KMS-11 (cell line): ENCODE results near the gene PRKCE.

Experiments
- H2AFZ ChIP-seq: fragments of 200-600 bp; sonication (generic); 2 replicates; pipeline ENCODE4 v1.6.1; 2016; ENCODE audit warnings: antibody characterized with exemption, mixed run types, low read depth
- H3K27ac ChIP-seq: fragments of 200-600 bp; sonication (generic); 2 replicates; pipeline ENCODE4 v1.6.1; 2016; ENCODE audit warnings: mild to moderate bottlenecking, mixed run types
- H3K27me3 ChIP-seq: fragments of 200-600 bp; sonication (generic); 2 replicates; pipeline ENCODE4 v1.6.1; 2017; ENCODE audit warnings: mild to moderate bottlenecking, low read depth, mixed run types, moderate library complexity; ENCODE audit not compliant: insufficient read depth
- H3K36me3 ChIP-seq: fragments of 200-600 bp; sonication (generic); 2 replicates; pipeline ENCODE4 v1.6.1; 2017; ENCODE audit warnings: mild to moderate bottlenecking, mixed run types; ENCODE audit not compliant: insufficient read depth
- H3K4me1 ChIP-seq: fragments of 200-600 bp; sonication (generic); 2 replicates; pipeline ENCODE4 v1.6.1; 2016; ENCODE audit warnings: mild to moderate bottlenecking, low read depth, mixed run types; ENCODE audit not compliant: poor library complexity, severe bottlenecking
- H3K4me2 ChIP-seq: fragments of 200-600 bp; sonication (generic); 2 replicates; pipeline ENCODE4 v1.7.0; 2016; ENCODE audit warnings: mild to moderate bottlenecking, mixed run types
- H3K4me3 ChIP-seq: fragments of 200-600 bp; sonication (generic); IDR thresholded peaks from 2 replicates; pipeline ENCODE4 v1.6.1; 2017; ENCODE audit warnings: low read depth, low read length, mixed read lengths; ENCODE audit not compliant: insufficient read depth
- H3K79me2 ChIP-seq: fragments of 200-600 bp; sonication (generic); 2 replicates; pipeline ENCODE4 v1.6.1; 2016; ENCODE audit warnings: low read depth, mixed run types; ENCODE audit not compliant: insufficient read depth
- H3K9ac ChIP-seq: fragments of 200-600 bp; sonication (generic); 2 replicates; pipeline ENCODE4 v1.6.1; 2016; ENCODE audit warnings: mild to moderate bottlenecking, mixed run types
- H4K20me1 ChIP-seq: fragments of 200-600 bp; sonication (generic); 2 replicates; pipeline ENCODE4 v1.6.1; 2016; ENCODE audit warnings: mild to moderate bottlenecking, mixed run types; ENCODE audit not compliant: insufficient read depth
- TF ChIP-seq, protein P1 (sequence below): fragments of 200-600 bp; sonication (generic); conservative IDR thresholded peaks from 2 replicates; pipeline ENCODE4 v1.6.1; 2017; ENCODE audit warnings: low read depth, mild to moderate bottlenecking, antibody characterized with exemption, low read length, moderate library complexity, mixed read lengths

Gene PRKCE

DNA sequence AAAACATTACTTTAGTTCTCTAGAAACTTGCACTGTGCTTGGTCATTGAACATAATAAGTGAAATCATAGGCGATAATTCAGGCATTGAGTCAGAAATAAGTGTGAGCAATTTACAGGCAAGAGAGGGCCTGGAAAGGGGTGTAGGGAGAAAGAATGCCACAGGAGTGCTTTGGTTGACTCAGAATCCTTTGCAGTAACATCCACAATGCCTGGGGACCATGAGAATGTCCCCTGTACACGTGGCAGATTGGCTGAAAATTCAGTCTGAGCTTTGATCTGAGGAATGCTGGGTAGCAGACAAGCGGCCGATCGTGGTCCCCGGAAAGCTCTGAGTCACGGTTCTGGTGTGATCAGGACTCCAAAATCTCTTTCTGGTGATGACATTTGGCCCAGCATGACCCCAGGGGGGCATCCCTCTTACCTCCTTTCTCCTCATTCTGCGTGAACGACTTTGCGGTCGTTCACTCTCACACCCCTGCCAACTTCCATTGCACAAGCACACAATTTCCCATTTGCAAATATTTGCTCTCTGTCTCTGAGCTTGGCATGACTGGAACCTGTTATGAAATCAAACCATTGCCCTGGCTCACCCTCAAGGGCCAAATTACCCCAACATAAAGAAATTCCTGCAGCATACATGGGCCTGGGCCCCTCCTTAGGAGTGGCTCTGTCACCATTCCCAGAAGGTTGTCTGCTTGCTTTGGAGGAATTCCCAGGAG lies 340.7 kb downstream of the PRKCE start:
- no peaks in the 10 kb centered on the region for H3K36me3 ChIP-seq
- H4K20me1 ChIP-seq, result no peaks in the 10 kb centered on the region
- no peak overlapping the region for H3K4me3 ChIP-seq
- TF ChIP-seq, protein P1, sequence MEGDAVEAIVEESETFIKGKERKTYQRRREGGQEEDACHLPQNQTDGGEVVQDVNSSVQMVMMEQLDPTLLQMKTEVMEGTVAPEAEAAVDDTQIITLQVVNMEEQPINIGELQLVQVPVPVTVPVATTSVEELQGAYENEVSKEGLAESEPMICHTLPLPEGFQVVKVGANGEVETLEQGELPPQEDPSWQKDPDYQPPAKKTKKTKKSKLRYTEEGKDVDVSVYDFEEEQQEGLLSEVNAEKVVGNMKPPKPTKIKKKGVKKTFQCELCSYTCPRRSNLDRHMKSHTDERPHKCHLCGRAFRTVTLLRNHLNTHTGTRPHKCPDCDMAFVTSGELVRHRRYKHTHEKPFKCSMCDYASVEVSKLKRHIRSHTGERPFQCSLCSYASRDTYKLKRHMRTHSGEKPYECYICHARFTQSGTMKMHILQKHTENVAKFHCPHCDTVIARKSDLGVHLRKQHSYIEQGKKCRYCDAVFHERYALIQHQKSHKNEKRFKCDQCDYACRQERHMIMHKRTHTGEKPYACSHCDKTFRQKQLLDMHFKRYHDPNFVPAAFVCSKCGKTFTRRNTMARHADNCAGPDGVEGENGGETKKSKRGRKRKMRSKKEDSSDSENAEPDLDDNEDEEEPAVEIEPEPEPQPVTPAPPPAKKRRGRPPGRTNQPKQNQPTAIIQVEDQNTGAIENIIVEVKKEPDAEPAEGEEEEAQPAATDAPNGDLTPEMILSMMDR, result no peak
- H3K4me1 ChIP-seq, result no peaks in the 10 kb centered on the region
- H3K9ac ChIP-seq, result no peak overlapping the region
- H2AFZ ChIP-seq, result no peak overlapping the region
- no peaks in the 10 kb centered on the region for H3K79me2 ChIP-seq
- H3K4me2 ChIP-seq, result no peak overlapping the region
- H3K27me3 ChIP-seq, result no peaks in the 10 kb centered on the region
- no peak overlapping the region for H3K27ac ChIP-seq

DNA sequence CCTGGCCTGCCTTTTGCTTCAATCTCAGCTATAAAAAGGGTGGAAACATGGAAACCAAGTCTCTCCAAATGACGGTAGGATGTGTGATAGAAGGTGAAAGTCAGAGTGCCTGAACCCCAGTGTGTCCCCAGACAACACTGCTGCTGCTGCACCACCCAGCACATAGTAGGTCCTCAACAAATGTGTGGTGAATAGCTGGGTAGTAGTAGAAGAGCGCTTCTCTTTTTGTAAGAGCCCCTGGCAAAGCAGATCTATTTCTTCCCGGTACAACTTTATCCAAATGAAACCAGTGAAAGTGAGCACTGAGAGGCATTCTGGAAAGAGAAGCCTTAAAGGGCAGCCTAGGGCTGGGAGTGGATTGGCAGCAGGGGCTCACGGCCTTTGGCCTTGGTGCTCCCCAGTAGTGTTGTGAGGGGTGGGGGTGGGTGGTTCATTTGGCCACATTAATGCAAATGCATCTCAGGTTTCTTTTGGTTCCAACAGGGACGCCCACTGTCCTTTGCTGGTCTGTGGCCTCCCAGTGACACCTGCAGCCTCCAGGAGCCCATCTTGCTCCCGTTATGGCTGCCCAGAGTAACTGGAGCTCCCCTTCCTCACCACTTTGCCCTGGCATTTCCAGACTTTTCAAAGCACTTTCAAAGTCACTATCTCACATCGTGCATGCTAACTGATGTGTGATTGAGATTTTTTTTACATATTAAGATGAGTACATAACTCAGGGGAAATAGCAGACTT lies 341.4 kb downstream of the PRKCE start:
- no peaks in the 10 kb centered on the region for H3K27me3 ChIP-seq

DNA sequence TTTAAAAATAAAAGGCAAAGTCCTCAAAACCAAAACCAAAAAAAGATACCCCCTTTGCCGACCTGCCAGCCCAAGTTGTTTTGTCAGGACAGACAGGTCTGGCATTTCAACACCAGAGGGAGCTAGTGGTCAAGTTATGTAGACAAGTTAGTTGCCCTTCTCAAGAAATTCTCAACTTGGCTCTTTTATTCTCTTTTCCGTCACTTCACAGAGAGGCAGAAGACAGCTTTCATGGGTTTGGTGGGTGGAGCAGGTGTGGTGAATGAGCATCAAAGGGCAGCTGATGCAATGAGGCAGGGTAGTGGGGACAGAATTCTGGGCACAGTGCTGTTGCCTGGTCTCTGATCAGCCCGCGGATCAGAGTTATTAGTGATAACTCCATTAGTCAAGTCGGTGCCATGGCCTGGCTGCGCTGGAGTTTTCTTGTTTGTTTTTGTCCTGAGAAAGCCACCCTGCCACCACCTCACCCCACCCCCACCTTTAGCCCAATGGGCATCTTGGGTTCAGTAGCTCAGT lies 342.1 kb downstream of the PRKCE start:
- H3K27ac ChIP-seq, result no peak overlapping the region
- H3K36me3 ChIP-seq, result no peaks in the 10 kb centered on the region
- H3K79me2 ChIP-seq, result no peaks in the 10 kb centered on the region
- no peaks in the 10 kb centered on the region for H3K27me3 ChIP-seq
- H3K4me1 ChIP-seq, result no peaks in the 10 kb centered on the region
- H4K20me1 ChIP-seq, result no peaks in the 10 kb centered on the region
- TF ChIP-seq, protein P1, result peak; percentile 88
- peak overlapping the region; percentile 45 for H3K4me2 ChIP-seq
- H3K4me3 ChIP-seq, result no peak overlapping the region
- peak overlapping the region; percentile 31; the same call in 1 of the 2 replicates for H2AFZ ChIP-seq
- no peak overlapping the region for H3K9ac ChIP-seq

More for the DNA sequence above, 341.4 kb downstream of the PRKCE start:
- Histone ChIP-seq H3K9ac (no peak overlapping the region), H2AFZ (peak overlapping the region; percentile 31; the same call in 1 of the 2 replicates), H3K4me1 (no peaks in the 10 kb centered on the region), H3K4me2 (peak overlapping the region; percentile 45), H3K36me3 (no peaks in the 10 kb centered on the region), H3K27ac (no peak overlapping the region), H3K79me2 (no peaks in the 10 kb centered on the region), H4K20me1 (no peaks in the 10 kb centered on the region), H3K4me3 (no peak overlapping the region)
- TF ChIP-seq, protein P1, result no peak

DNA sequence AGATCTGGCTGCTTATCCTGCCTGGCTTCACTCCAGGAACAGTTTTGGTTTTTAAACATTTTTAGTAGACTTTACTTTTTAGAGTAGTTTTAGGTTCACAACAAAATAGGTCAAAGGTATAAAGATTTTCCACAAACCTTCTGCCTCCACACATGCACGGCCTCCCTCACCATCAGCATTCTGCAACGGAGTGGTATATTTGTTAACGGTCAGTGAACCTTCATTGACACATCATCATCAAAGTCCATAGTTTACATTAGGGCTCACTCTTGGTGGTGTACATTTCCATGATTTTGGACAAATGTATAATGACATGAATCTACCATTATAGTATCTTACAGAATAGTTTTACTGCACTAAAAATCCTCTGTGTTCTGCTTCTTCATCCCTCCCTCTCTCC lies 342.6 kb downstream of the PRKCE start:
- no peaks in the 10 kb centered on the region for H3K27me3 ChIP-seq
- no peaks in the 10 kb centered on the region for H3K36me3 ChIP-seq
- no peaks in the 10 kb centered on the region for H3K79me2 ChIP-seq
- no peak overlapping the region for H3K27ac ChIP-seq
- no peaks in the 10 kb centered on the region for H4K20me1 ChIP-seq
- no peak overlapping the region for H3K4me2 ChIP-seq
- no peak overlapping the region for H2AFZ ChIP-seq
- TF ChIP-seq, protein P1, result no peak
- H3K9ac ChIP-seq, result no peak overlapping the region
- H3K4me1 ChIP-seq, result no peaks in the 10 kb centered on the region
- H3K4me3 ChIP-seq, result no peak overlapping the region
